ENCODE measurements around the gene HSFX4.
"Not testable (repeated sequence)": the region's sequence is repeated elsewhere in the genome, so short reads cannot be mapped to it uniquely, and the experiment has no call there.

Gene HSFX4

DNA sequence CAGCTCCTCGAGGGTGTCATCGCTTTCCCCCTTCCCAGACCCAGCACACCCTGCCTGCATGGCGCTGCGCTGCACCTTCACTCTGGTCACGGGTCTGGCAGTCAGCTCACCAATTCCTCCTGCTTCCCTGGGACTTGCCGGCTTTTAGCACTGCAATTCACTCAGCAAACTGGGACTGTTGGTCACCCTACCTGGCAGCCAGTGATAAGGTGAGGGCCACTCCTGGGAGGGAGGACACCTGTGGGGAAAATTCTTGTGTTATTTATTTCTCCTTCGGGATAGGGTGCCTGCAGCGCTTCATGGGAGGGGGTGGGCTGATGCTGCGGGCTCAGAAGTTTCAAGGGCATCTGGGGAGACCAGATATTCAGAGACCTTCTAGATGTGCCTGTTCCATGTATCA is 16.4 kb downstream of the HSFX4 start:
- intact Hi-C loops (cut with micrococcal nuclease); H3K4me3 Mint-ChIP-seq; H3K27me3 Mint-ChIP-seq; H3K9me3 Mint-ChIP-seq; H3K27ac Mint-ChIP-seq: not testable (repeated sequence)
- peaks cover 62% of the 10 kb centered on the region for H3K36me3 Mint-ChIP-seq (ENCODE audit: low read depth)
- peaks cover 34% of the 10 kb centered on the region for H3K4me1 Mint-ChIP-seq (ENCODE audit: low read depth)

DNA sequence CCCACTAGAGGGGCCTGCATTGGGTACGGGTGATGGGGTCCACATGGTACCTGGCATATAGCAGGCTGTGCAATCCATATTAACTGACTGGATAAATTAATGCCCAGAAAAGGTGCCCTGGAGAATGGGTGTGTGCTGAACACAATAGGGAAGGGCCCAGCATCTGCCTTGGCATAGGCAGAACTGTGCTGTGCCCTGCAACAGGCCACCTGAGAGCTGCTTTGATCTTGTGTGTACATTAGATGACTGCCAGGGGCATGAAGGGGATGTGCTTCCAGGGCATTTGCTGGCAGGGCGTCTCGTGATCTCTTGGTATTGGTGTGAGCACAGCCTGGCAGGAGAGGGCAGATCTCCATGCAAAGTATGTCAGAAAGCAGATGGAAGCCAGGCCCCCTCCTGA is 17.6 kb downstream of the HSFX4 start:
- H3K4me3 Mint-ChIP-seq; H3K27ac Mint-ChIP-seq; H3K9me3 Mint-ChIP-seq; intact Hi-C loops (cut with micrococcal nuclease); H3K27me3 Mint-ChIP-seq: not testable (repeated sequence)
- H3K36me3 Mint-ChIP-seq (ENCODE audit: low read depth), result peaks cover 70% of the 10 kb centered on the region
- H3K4me1 Mint-ChIP-seq (ENCODE audit: low read depth), result peaks cover 27% of the 10 kb centered on the region

DNA sequence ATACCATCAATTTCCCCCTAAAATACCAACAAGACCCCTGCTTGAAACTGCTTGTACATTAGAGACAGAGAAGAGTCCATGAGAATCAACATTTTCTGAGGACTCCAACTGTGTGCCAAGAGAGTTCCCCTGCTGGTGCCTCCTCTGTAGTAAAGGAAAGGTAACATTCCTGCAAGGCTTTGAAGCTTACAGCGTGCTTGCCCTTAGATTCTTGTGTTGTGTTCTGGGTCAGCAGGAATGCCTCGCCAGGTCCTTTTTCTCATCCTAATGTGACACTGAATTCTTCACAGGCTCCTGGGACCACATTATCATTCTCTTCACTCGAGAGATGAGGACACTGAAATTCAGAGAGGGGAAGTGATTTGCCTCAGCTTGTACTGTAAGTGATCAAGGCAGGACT is 18.6 kb downstream of the HSFX4 start:
- Mint-ChIP-seq H3K4me3 (no peak overlapping the region), H3K27me3 (no peaks in the 10 kb centered on the region), H3K27ac (no peak overlapping the region), H3K4me1 (ENCODE audit: low read depth) (peaks cover 21% of the 10 kb centered on the region), H3K36me3 (ENCODE audit: low read depth) (peaks cover 68% of the 10 kb centered on the region), H3K9me3 (no peaks in the 10 kb centered on the region)
- intact Hi-C loops (cut with micrococcal nuclease), result no loop called here

DNA sequence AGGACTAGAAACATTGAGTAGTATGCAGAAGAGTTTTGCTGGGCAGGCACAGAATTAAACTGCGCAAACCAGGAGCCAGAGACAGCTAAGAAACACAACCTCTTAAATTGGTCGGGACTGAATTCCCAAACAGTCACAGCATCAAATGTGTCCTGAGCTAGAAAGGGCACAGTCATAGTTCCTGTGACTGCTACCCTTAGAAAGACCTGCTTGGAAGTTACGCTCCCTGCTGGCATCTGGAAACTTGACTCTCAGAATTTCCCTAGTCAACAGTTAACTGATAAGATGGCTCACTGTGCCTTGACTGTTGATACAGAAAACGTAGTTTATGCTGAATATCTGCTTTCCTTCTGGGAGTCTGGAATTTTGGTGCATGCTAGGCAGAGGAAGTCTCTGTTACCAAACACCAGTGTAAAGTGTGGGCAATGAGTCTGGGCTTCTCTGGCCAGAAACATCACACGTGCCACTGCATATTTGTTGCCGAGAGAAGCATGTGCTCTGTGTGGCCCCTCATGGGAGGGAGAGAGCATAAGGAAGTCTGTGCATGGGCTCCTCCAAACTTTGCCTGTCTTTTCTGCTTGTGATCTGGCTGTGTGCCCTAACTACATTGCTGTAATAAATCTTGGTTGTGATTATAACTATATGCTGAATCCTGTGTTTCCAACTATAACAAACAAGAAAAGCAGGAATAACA is 20.5 kb downstream of the HSFX4 start:
- Mint-ChIP-seq H3K27ac (no peak overlapping the region), H3K4me3 (no peak overlapping the region), H3K4me1 (ENCODE audit: low read depth) (peaks cover 2% of the 10 kb centered on the region), H3K9me3 (no peaks in the 10 kb centered on the region), H3K36me3 (ENCODE audit: low read depth) (peaks cover 65% of the 10 kb centered on the region), H3K27me3 (no peaks in the 10 kb centered on the region)
- intact Hi-C loops (cut with micrococcal nuclease), result no loop called here

DNA sequence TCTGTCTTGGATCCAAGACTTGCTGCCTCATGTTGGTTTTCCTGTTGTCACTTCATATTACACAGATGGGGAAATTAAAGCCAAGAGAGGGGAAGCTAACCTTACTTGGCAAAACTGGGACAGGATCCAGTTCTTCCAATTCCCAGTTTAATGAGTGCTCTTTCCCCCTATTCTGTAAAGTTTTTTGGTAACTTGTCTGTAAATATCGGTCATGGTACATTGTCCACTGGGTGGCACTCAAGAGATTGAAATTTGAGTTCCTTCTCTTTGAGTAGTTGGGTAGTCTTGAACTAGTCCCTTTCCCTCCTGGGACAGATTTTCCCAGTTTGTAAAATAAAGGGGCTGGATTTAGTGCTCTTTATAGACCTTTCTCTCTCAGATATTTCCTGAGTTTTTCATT is 21.3 kb downstream of the HSFX4 start:
- peaks cover 62% of the 10 kb centered on the region for H3K36me3 Mint-ChIP-seq (ENCODE audit: low read depth)
- no peaks in the 10 kb centered on the region for H3K9me3 Mint-ChIP-seq
- no peaks in the 10 kb centered on the region for H3K27me3 Mint-ChIP-seq
- no peak overlapping the region for H3K27ac Mint-ChIP-seq
- no peak overlapping the region for H3K4me3 Mint-ChIP-seq
- no peaks in the 10 kb centered on the region for H3K4me1 Mint-ChIP-seq (ENCODE audit: low read depth)
- intact Hi-C loops (cut with micrococcal nuclease), result no loop called here

DNA sequence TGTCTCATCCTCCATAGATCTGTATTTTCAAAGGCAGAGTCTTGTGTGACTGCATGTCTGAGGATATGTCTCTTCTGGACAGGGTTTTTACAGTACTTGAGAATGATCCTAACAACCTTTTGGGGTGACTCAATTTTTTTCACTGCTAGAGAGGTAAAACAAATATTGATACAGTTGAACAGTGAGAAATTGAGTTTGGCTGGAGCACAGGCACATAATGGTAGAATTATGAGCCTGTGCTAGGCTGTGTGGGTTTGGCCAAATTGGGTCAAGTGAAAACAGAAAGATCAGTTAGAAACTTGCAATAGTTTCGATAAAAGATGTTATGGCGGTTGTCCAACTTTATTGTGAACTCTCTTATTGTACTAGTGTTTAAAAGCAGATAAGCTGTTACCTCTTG is 32.2 kb downstream of the HSFX4 start:
- Mint-ChIP-seq H3K27ac (no peak overlapping the region), H3K4me1 (ENCODE audit: low read depth) (no peaks in the 10 kb centered on the region), H3K4me3 (no peak overlapping the region), H3K36me3 (ENCODE audit: low read depth) (peaks cover 33% of the 10 kb centered on the region), H3K27me3 (no peaks in the 10 kb centered on the region), H3K9me3 (no peaks in the 10 kb centered on the region)
- intact Hi-C loops (cut with micrococcal nuclease), result loop anchor here (5.0 kb wide), 1 partner anchor 526 kb away; no protein-coding TSS in a partner anchor

DNA sequence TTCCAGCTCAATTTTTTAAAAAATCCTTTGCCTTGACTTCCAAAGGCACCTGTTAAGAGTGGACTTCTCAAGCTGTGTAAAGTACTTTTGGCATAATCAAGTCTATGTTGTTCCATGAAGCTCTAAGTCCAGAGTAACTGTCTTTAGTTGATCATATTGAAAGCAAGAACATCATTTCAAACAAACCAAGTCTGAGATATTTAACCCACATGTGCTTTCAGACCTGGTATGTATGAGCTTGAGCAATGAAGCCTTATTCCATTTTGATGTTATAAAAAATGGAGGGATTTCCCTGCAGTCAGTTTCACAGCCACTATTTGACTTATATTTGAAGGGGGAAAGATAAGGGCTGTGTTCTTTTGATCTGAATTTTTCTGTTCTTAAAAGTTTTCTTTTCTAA is 32.6 kb downstream of the HSFX4 start:
- intact Hi-C loops (cut with micrococcal nuclease), result loop anchor here (5.0 kb wide), 1 partner anchor 525 kb away; no protein-coding TSS in a partner anchor
- Mint-ChIP-seq H3K27me3 (no peaks in the 10 kb centered on the region), H3K4me1 (ENCODE audit: low read depth) (no peaks in the 10 kb centered on the region), H3K9me3 (no peaks in the 10 kb centered on the region), H3K27ac (no peak overlapping the region), H3K4me3 (no peak overlapping the region), H3K36me3 (ENCODE audit: low read depth) (peaks cover 29% of the 10 kb centered on the region)

DNA sequence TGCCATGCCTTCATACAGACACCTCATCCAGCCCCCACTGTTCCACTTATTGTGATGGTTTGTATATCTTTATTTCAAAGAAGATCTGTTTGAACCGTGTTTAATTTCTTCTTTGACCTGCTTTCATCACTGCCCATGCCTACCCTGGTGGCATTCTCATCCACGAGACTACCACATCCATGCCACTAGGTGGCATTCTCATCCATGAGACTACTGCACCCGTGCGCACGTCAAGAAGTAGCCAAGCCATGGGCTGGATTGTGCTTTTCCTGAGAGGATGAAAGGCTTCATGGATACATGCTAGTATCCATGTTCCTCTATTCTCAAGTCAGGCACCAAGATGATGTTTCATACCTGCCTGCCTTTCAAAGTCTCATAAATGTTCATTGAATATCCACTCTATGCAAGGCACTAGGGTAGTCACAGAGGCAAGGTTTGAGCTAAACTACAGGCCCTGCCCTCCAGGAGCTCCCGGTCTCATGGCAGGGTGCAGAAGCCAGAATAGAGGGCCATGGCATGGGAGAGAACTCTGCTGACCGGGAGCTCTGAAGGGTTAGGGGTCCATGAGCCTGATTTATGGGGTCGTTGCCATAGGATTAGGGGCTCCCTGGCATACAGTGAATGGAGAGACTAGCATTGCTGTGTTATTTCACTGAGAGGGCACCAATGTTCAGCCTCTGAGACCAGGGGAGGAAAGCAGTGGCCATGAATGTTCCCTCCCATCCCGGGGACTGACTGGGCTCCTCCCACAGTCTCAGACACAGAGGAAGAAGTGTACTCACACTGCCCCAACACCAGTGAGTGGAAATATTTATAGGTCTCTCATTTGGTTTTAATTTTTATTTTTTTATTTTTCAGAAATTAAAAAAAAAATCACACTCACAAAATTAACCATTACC is 33.7 kb downstream of the HSFX4 start:
- Mint-ChIP-seq H3K4me3 (no peak overlapping the region), H3K27me3 (no peaks in the 10 kb centered on the region), H3K9me3 (no peaks in the 10 kb centered on the region), H3K4me1 (ENCODE audit: low read depth) (no peaks in the 10 kb centered on the region), H3K27ac (no peak overlapping the region), H3K36me3 (ENCODE audit: low read depth) (peaks cover 30% of the 10 kb centered on the region)
- intact Hi-C loops (cut with micrococcal nuclease), result loop anchor here (5.0 kb wide), 1 partner anchor 524 kb away; no protein-coding TSS in a partner anchor

DNA sequence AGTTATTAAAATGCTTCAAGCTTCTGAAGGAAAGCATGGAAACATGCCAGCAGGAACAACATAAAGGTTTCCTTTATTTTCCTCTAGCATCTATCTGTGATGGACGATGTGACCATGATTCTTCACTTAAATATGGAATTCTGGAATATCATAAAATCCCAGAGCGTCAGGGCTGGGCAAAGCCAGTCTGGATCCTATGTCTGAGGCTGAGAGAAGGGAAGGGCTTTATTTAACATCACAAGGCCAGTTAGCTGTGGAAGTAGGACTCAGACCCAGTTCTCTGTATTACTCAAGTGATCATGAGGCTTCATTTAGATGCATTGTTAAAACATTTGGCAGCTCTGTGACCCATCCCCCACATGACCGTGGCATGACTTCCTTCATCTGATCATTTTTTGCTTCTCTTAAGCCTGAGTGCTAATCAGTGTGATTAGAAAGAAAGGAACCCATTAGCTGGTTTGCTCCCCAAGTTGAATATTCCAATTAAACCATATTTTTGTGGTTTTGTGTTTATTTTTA is 49.8 kb downstream of the HSFX4 start:
- peaks cover 17% of the 10 kb centered on the region for H3K36me3 Mint-ChIP-seq (ENCODE audit: low read depth)
- intact Hi-C loops (cut with micrococcal nuclease), result no loop called here
- H3K4me3 Mint-ChIP-seq, result no peak overlapping the region
- peaks cover 8% of the 10 kb centered on the region for H3K4me1 Mint-ChIP-seq (ENCODE audit: low read depth)
- no peaks in the 10 kb centered on the region for H3K9me3 Mint-ChIP-seq
- no peak overlapping the region for H3K27ac Mint-ChIP-seq
- H3K27me3 Mint-ChIP-seq, result no peaks in the 10 kb centered on the region
